Measurements from ENCODE around the gene VTI1A.

VTI1A gene

GRCh38 chr10:112605063-112605462, 158.0 kb downstream of the VTI1A start:
- no peaks in the 10 kb centered on the region for H3K9me3 ChIP-seq (ENCODE audit: low read depth, low read length)
- no peaks in the 10 kb centered on the region for H3K36me3 ChIP-seq (ENCODE audit: insufficient read depth, low read length)
- H3K27ac ChIP-seq: no peak overlapping the region
- TF ChIP-seq EZH2 (IDR thresholded peaks at IDR 0.05): no peak
- no peak for TF ChIP-seq FOXP2 (optimal IDR thresholded peaks at IDR 0.05; ENCODE audit: control extremely low read depth, extremely low read length, insufficient read depth)
- no peak for TF ChIP-seq POLR2AphosphoS5 (IDR thresholded peaks at IDR 0.05; ENCODE audit: borderline replicate concordance, low read depth, low read length)
- no peak overlapping the region for H3K9ac ChIP-seq (ENCODE audit: insufficient read length)
- no peak for DNase-seq (ENCODE audit: low read depth, low spot score)
- H3K4me3 ChIP-seq: no peak overlapping the region

- H3K27ac ChIP-seq: no peak overlapping the region
- no peaks in the 10 kb centered on the region for H3K9me3 ChIP-seq (ENCODE audit: low read depth, low read length)
- H3K4me3 ChIP-seq: no peak overlapping the region
These were observed 160.5 kb downstream of the VTI1A start for GRCh38 chr10:112607506-112607905.

GRCh38 chr10:112613620-112614019, 166.6 kb downstream of the VTI1A start:
- no peak for TF ChIP-seq POLR2AphosphoS5 (IDR thresholded peaks at IDR 0.05; ENCODE audit: borderline replicate concordance, low read depth, low read length)
- no peak for TF ChIP-seq FOXP2 (optimal IDR thresholded peaks at IDR 0.05; ENCODE audit: control extremely low read depth, extremely low read length, insufficient read depth)
- TF ChIP-seq EZH2 (IDR thresholded peaks at IDR 0.05): no peak
- Histone ChIP-seq H3K9me3 (ENCODE audit: low read depth, low read length) (no peaks in the 10 kb centered on the region), H3K4me3 (no peak overlapping the region), H3K36me3 (ENCODE audit: insufficient read depth, low read length) (no peaks in the 10 kb centered on the region), H3K9ac (ENCODE audit: insufficient read length) (no peak overlapping the region), H3K27ac (no peak overlapping the region)
- DNase-seq (ENCODE audit: low read depth, low spot score): no peak

More at GRCh38 chr10:112607506-112607905, 160.5 kb downstream of the VTI1A start:
- H3K9ac ChIP-seq (ENCODE audit: insufficient read length): no peak overlapping the region
- no peak for DNase-seq (ENCODE audit: low read depth, low spot score)
- no peak for TF ChIP-seq EZH2 (IDR thresholded peaks at IDR 0.05)
- TF ChIP-seq POLR2AphosphoS5 (IDR thresholded peaks at IDR 0.05; ENCODE audit: borderline replicate concordance, low read depth, low read length): no peak
- no peak for TF ChIP-seq FOXP2 (optimal IDR thresholded peaks at IDR 0.05; ENCODE audit: control extremely low read depth, extremely low read length, insufficient read depth)
- H3K36me3 ChIP-seq (ENCODE audit: insufficient read depth, low read length): no peaks in the 10 kb centered on the region

- no peak for TF ChIP-seq FOXP2 (optimal IDR thresholded peaks at IDR 0.05; ENCODE audit: control extremely low read depth, extremely low read length, insufficient read depth)
- TF ChIP-seq EZH2 (IDR thresholded peaks at IDR 0.05): no peak
- no peak for TF ChIP-seq POLR2AphosphoS5 (IDR thresholded peaks at IDR 0.05; ENCODE audit: borderline replicate concordance, low read depth, low read length)
- no peaks in the 10 kb centered on the region for H3K9me3 ChIP-seq (ENCODE audit: low read depth, low read length)
- H3K27ac ChIP-seq: no peak overlapping the region
- H3K4me3 ChIP-seq: no peak overlapping the region
- H3K36me3 ChIP-seq (ENCODE audit: insufficient read depth, low read length): no peaks in the 10 kb centered on the region
- no peak overlapping the region for H3K9ac ChIP-seq (ENCODE audit: insufficient read length)
- DNase-seq (ENCODE audit: low read depth, low spot score): no peak
These were observed 167.1 kb downstream of the VTI1A start for GRCh38 chr10:112614072-112614471.

GRCh38 chr10:112614586-112614985, 167.6 kb downstream of the VTI1A start:
- Histone ChIP-seq H3K9ac (ENCODE audit: insufficient read length) (no peak overlapping the region), H3K27ac (no peak overlapping the region), H3K9me3 (ENCODE audit: low read depth, low read length) (no peaks in the 10 kb centered on the region), H3K4me3 (no peak overlapping the region), H3K36me3 (ENCODE audit: insufficient read depth, low read length) (no peaks in the 10 kb centered on the region)
- no peak for TF ChIP-seq EZH2 (IDR thresholded peaks at IDR 0.05)
- TF ChIP-seq FOXP2 (optimal IDR thresholded peaks at IDR 0.05; ENCODE audit: control extremely low read depth, extremely low read length, insufficient read depth): no peak
- no peak for DNase-seq (ENCODE audit: low read depth, low spot score)

GRCh38 chr10:112615269-112615668, 168.3 kb downstream of the VTI1A start:
- no peaks in the 10 kb centered on the region for H3K36me3 ChIP-seq (ENCODE audit: insufficient read depth, low read length)
- DNase-seq (ENCODE audit: low read depth, low spot score): no peak
- H3K4me3 ChIP-seq: no peak overlapping the region
- no peaks in the 10 kb centered on the region for H3K9me3 ChIP-seq (ENCODE audit: low read depth, low read length)
- H3K9ac ChIP-seq (ENCODE audit: insufficient read length): no peak overlapping the region
- TF ChIP-seq FOXP2 (optimal IDR thresholded peaks at IDR 0.05; ENCODE audit: control extremely low read depth, extremely low read length, insufficient read depth): no peak
- TF ChIP-seq POLR2AphosphoS5 (IDR thresholded peaks at IDR 0.05; ENCODE audit: borderline replicate concordance, low read depth, low read length): no peak
- no peak for TF ChIP-seq EZH2 (IDR thresholded peaks at IDR 0.05)
- no peak overlapping the region for H3K27ac ChIP-seq

GRCh38 chr10:112616647-112617046, 169.6 kb downstream of the VTI1A start:
- Histone ChIP-seq H3K9ac (ENCODE audit: insufficient read length) (no peak overlapping the region), H3K36me3 (ENCODE audit: insufficient read depth, low read length) (no peaks in the 10 kb centered on the region), H3K9me3 (ENCODE audit: low read depth, low read length) (no peaks in the 10 kb centered on the region), H3K4me3 (no peak overlapping the region), H3K27ac (no peak overlapping the region)
- DNase-seq (ENCODE audit: low read depth, low spot score): no peak
- TF ChIP-seq POLR2AphosphoS5 (IDR thresholded peaks at IDR 0.05; ENCODE audit: borderline replicate concordance, low read depth, low read length) (no peak), FOXP2 (optimal IDR thresholded peaks at IDR 0.05; ENCODE audit: control extremely low read depth, extremely low read length, insufficient read depth) (no peak), EZH2 (IDR thresholded peaks at IDR 0.05) (no peak)

GRCh38 chr10:112618814-112619213, 171.8 kb downstream of the VTI1A start:
- H3K36me3 ChIP-seq (ENCODE audit: insufficient read depth, low read length): no peaks in the 10 kb centered on the region

GRCh38 chr10:112619556-112619955, 172.5 kb downstream of the VTI1A start:
- no peak overlapping the region for H3K27ac ChIP-seq
- H3K36me3 ChIP-seq (ENCODE audit: insufficient read depth, low read length): no peaks in the 10 kb centered on the region
- no peak for DNase-seq (ENCODE audit: low read depth, low spot score)
- no peak overlapping the region for H3K9ac ChIP-seq (ENCODE audit: insufficient read length)
- no peaks in the 10 kb centered on the region for H3K9me3 ChIP-seq (ENCODE audit: low read depth, low read length)
- no peak overlapping the region for H3K4me3 ChIP-seq
- TF ChIP-seq FOXP2 (optimal IDR thresholded peaks at IDR 0.05; ENCODE audit: control extremely low read depth, extremely low read length, insufficient read depth): no peak
- no peak for TF ChIP-seq EZH2 (IDR thresholded peaks at IDR 0.05)
- no peak for TF ChIP-seq POLR2AphosphoS5 (IDR thresholded peaks at IDR 0.05; ENCODE audit: borderline replicate concordance, low read depth, low read length)

More at GRCh38 chr10:112618814-112619213, 171.8 kb downstream of the VTI1A start:
- DNase-seq (ENCODE audit: low read depth, low spot score): no peak
- H3K27ac ChIP-seq: no peak overlapping the region
- H3K9me3 ChIP-seq (ENCODE audit: low read depth, low read length): no peaks in the 10 kb centered on the region
- no peak for TF ChIP-seq POLR2AphosphoS5 (IDR thresholded peaks at IDR 0.05; ENCODE audit: borderline replicate concordance, low read depth, low read length)
- no peak for TF ChIP-seq EZH2 (IDR thresholded peaks at IDR 0.05)
- no peak for TF ChIP-seq FOXP2 (optimal IDR thresholded peaks at IDR 0.05; ENCODE audit: control extremely low read depth, extremely low read length, insufficient read depth)
- H3K4me3 ChIP-seq: no peak overlapping the region
- H3K9ac ChIP-seq (ENCODE audit: insufficient read length): no peak overlapping the region

All from SK-N-MC (cell line).